ENCODE data around the gene VCL. TPM values are rescaled to one million over a fixed set of nuclear protein-coding genes. Genes with fewer than 3 reads are reported as not detected.
"Not testable (repeated sequence)": the region's sequence is repeated elsewhere in the genome, so short reads cannot be mapped to it uniquely, and the experiment has no call there.

Gene VCL
- total RNA-seq, 2 donors from 2014 or later, result 99.9 to 179 TPM

DNA sequence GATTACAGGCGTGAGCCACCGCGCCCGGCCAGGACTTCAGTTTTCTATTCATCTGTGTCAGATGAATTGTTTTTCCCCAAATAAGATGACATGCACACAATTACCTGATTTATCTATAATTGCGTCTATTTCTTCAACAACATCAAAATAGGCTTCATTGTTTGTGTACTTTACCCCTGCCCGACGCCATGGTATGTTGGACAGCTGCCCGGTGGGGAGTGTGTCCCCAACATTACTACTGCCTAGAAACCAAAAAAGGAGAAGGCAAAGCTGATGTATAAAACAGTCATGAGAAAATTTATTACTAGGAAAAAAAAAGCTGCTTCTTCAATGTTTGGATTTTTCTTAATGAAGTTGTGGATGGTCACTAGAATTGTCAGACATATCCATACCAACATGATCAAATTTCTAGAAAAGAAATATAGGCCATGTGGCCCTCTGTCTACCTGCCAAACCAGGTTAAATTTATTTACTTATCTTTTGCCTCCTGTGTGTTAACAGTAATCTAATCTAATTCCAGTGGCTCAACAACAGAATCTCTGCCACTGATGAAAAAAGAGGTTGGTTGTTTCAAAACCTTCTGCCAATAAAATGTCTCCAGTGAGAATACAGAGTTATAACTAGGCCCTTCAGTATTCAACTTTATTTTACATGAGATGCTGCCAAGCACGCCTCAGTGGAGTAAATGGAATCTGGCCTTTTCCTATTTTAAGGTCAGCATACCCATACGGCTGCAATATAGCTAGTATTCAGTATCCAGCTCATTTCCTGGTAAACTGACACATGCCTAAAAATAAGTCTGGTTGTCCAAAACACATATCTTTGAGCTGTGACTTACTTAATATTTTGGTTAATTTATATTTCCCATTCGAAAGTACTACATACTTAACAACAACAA is 136.3 kb downstream of the VCL start:
- no peak for DNase-seq
- no peak overlapping the region for H3K27ac ChIP-seq
- no peaks in the 10 kb centered on the region for H3K27me3 ChIP-seq
- no peak overlapping the region for H3K9ac ChIP-seq (ENCODE audit: low read depth in 2 of 2, low read length in 2 of 2)
- H3K9me3 ChIP-seq, result no peaks in the 10 kb centered on the region
- H3K4me3 ChIP-seq, result no peak overlapping the region
- intact Hi-C loops (cut with DNase I), result no loop called here
- H3K36me3 ChIP-seq, result peaks cover 6% of the 10 kb centered on the region
- TF ChIP-seq, protein P1, sequence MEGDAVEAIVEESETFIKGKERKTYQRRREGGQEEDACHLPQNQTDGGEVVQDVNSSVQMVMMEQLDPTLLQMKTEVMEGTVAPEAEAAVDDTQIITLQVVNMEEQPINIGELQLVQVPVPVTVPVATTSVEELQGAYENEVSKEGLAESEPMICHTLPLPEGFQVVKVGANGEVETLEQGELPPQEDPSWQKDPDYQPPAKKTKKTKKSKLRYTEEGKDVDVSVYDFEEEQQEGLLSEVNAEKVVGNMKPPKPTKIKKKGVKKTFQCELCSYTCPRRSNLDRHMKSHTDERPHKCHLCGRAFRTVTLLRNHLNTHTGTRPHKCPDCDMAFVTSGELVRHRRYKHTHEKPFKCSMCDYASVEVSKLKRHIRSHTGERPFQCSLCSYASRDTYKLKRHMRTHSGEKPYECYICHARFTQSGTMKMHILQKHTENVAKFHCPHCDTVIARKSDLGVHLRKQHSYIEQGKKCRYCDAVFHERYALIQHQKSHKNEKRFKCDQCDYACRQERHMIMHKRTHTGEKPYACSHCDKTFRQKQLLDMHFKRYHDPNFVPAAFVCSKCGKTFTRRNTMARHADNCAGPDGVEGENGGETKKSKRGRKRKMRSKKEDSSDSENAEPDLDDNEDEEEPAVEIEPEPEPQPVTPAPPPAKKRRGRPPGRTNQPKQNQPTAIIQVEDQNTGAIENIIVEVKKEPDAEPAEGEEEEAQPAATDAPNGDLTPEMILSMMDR (IDR thresholded peaks at IDR 0.05), result no peak
- H3K4me1 ChIP-seq, result no peaks in the 10 kb centered on the region

DNA sequence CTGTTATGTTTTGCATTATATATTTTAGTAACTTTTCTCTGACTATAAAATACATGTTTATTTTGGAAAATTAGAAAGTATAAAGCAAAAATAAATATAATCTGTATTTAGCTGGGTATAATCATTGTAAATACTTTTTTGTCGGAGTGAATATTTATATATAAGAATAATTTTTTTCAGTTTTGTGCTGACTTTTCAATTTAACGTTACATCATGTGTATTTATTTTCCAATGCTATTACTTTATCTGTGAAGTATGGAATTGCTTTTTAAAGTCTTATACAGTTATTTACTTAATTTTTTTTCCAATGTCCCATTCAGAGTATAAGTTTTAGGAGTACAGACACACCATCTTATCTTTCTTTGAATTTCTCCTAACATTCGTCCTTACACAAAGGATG is 137.5 kb downstream of the VCL start:
- no peaks in the 10 kb centered on the region for H3K9me3 ChIP-seq
- H3K27me3 ChIP-seq, result no peaks in the 10 kb centered on the region
- TF ChIP-seq, protein P1 (IDR thresholded peaks at IDR 0.05), result no peak
- intact Hi-C loops (cut with DNase I), result no loop called here
- peaks cover 6% of the 10 kb centered on the region for H3K36me3 ChIP-seq
- H3K4me3 ChIP-seq, result no peak overlapping the region
- no peak overlapping the region for H3K9ac ChIP-seq (ENCODE audit: low read depth in 2 of 2, low read length in 2 of 2)
- H3K27ac ChIP-seq, result no peak overlapping the region
- H3K4me1 ChIP-seq, result no peaks in the 10 kb centered on the region
- no peak for DNase-seq

DNA sequence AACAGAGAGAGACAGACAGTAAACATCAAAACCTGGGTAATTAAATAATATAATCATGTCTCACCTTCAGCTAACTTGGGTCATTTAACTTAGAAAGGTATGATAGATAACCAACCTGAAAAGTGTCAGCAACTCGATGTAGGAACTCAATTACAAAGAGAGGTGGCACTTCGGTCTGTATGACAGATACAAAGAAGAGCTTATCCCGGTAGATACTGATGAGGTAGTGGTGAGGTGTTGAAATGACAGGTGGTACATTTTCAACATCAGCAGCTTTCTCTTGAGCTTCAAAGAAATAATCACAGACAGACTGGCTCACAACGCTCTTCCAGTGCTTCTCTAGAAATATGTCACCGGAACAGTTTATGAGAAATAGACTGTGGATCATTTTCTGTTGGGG is 140.1 kb downstream of the VCL start:
- Histone ChIP-seq H3K27ac (no peak overlapping the region), H3K27me3 (no peaks in the 10 kb centered on the region), H3K4me3 (no peak overlapping the region), H3K9me3 (no peaks in the 10 kb centered on the region), H3K9ac (ENCODE audit: low read depth in 2 of 2, low read length in 2 of 2) (no peak overlapping the region), H3K4me1 (no peaks in the 10 kb centered on the region), H3K36me3 (peaks cover 6% of the 10 kb centered on the region)
- intact Hi-C loops (cut with DNase I), result no loop called here
- TF ChIP-seq, protein P1 (IDR thresholded peaks at IDR 0.05), result no peak
- no peak for DNase-seq

DNA sequence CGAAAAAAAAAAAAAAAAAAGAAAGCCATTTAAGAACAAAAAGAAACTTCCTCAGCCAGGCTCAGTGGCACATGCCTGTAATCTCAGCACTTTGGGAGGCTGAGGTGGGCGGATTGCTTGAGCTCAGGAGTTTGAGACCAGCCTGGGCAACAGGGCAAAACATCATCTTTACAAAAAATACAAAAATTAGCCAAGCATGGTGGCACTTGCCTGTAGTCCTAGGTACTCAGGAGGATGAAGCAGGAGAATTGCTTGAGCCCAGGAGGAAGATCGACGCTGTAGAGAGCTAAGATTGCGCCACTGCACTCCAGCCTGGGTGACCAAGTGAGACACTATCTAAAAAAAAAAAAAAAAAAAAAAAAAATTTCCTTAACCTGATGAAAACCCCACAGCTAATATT is 140.7 kb downstream of the VCL start:
- H3K27ac ChIP-seq; H3K4me1 ChIP-seq; H3K4me3 ChIP-seq; H3K9me3 ChIP-seq; DNase-seq; H3K9ac ChIP-seq (ENCODE audit: low read depth in 2 of 2, low read length in 2 of 2); intact Hi-C loops (cut with DNase I); H3K36me3 ChIP-seq; H3K27me3 ChIP-seq: not testable (repeated sequence)

DNA sequence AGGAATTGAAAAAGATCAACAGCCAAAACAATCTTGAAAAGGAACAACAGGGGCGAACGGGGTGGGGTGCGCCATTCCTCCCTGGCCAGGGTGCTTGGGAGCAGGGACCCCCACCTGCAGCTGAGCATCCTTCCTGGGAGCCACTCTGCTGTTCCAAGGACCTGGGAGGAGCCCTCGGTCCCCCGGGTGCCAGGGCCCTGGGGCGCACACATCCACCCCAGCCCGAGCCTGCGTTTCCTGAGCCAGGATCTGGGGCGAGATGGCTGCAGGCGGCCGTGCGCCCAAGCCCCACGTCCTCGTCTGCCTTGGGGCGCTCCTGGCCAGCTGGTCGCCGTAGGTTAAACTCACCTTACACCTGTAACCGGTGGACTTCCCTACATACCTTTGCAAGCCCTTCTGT is 142.1 kb downstream of the VCL start:
- no peaks in the 10 kb centered on the region for H3K27me3 ChIP-seq
- no peak overlapping the region for H3K27ac ChIP-seq
- no peak overlapping the region for H3K4me3 ChIP-seq
- H3K9ac ChIP-seq (ENCODE audit: low read depth in 2 of 2, low read length in 2 of 2), result no peak overlapping the region
- TF ChIP-seq, protein P1 (IDR thresholded peaks at IDR 0.05), result no peak
- intact Hi-C loops (cut with DNase I), result loop anchor here (10.0 kb wide), 1 partner anchor 95 kb away; no protein-coding TSS in a partner anchor
- DNase-seq, result no peak
- H3K4me1 ChIP-seq, result no peaks in the 10 kb centered on the region
- H3K36me3 ChIP-seq, result peaks cover 6% of the 10 kb centered on the region
- H3K9me3 ChIP-seq, result no peaks in the 10 kb centered on the region

DNA sequence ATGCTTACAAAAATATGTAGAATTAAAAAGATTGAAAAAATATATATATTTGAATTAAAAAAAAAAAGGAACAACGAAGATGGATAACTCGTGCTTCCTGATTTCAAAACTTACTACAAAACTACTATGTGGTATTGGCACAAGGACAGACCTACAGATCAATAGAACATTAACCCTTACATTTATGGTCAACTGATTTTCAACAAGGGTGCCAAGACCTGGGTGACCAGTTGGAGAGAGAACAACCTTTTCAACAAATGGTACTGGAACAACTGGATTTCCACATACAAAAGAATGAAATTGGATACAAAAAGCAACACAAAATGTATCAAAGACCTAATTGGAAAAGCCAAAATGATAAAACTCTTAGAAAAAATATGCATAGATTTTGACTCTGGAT is 142.6 kb downstream of the VCL start:
- peaks cover 6% of the 10 kb centered on the region for H3K36me3 ChIP-seq
- DNase-seq, result no peak

More for the DNA sequence above, 142.6 kb downstream of the VCL start:
- TF ChIP-seq, protein P1 (IDR thresholded peaks at IDR 0.05), result no peak
- H3K4me3 ChIP-seq, result no peak overlapping the region
- H3K27me3 ChIP-seq, result no peaks in the 10 kb centered on the region
- intact Hi-C loops (cut with DNase I), result loop anchor here (10.0 kb wide), 1 partner anchor 94 kb away; no protein-coding TSS in a partner anchor
- peaks cover 4% of the 10 kb centered on the region for H3K4me1 ChIP-seq
- no peaks in the 10 kb centered on the region for H3K9me3 ChIP-seq
- H3K9ac ChIP-seq (ENCODE audit: low read depth in 2 of 2, low read length in 2 of 2), result no peak overlapping the region
- no peak overlapping the region for H3K27ac ChIP-seq

All from colonic mucosa (tissue), 4 donors.